NCI-H510A (cell line): Measurements from ENCODE around the gene ELMO1.

Experiments used
- DNase-seq: peaks from one replicate; lab custom pipeline; 2025; lab: John Stamatoyannopoulos, UW

ELMO1 gene

GRCh38 chr7:36875794-36876193 is 572.9 kb downstream of the ELMO1 start:
- no peak for DNase-seq

- DNase-seq: no peak
Measured at GRCh38 chr7:36874041-36874440, 574.6 kb downstream of the ELMO1 start.

GRCh38 chr7:36871863-36872262 is 576.8 kb downstream of the ELMO1 start:
- no peak for DNase-seq

GRCh38 chr7:36871355-36871738 is 577.3 kb downstream of the ELMO1 start:
- no peak for DNase-seq

- DNase-seq: no peak
Measured at GRCh38 chr7:36870625-36871354, 577.9 kb downstream of the ELMO1 start.

- no peak for DNase-seq
Measured at GRCh38 chr7:36868727-36869411, 579.8 kb downstream of the ELMO1 start.

- no peak for DNase-seq
Measured at GRCh38 chr7:36865019-36865418, 583.6 kb downstream of the ELMO1 start.

- no peak for DNase-seq
Measured at GRCh38 chr7:36863901-36864701, 584.6 kb downstream of the ELMO1 start.

- no peak for DNase-seq
Measured at GRCh38 chr7:36862771-36863261, 585.8 kb downstream of the ELMO1 start.

GRCh38 chr7:36861656-36862055 is 587.0 kb downstream of the ELMO1 start:
- no peak for DNase-seq

- DNase-seq: no peak
Measured at GRCh38 chr7:36860681-36861080, 588.0 kb downstream of the ELMO1 start.

- DNase-seq: no peak
Measured at GRCh38 chr7:36855330-36855729, 593.3 kb downstream of the ELMO1 start.

GRCh38 chr7:36854652-36855051 is 594.0 kb downstream of the ELMO1 start:
- no peak for DNase-seq

- no peak for DNase-seq
Measured at GRCh38 chr7:36852931-36853330, 595.7 kb downstream of the ELMO1 start.

- DNase-seq: no peak
Measured at GRCh38 chr7:36852017-36852416, 596.6 kb downstream of the ELMO1 start.

- no peak for DNase-seq
Measured at GRCh38 chr7:36851382-36851781, 597.3 kb downstream of the ELMO1 start.

GRCh38 chr7:36847946-36848345 is 600.7 kb downstream of the ELMO1 start:
- DNase-seq: no peak

- DNase-seq: no peak
Measured at GRCh38 chr7:36844374-36844773, 604.3 kb downstream of the ELMO1 start.

GRCh38 chr7:36840904-36841303 is 607.8 kb downstream of the ELMO1 start:
- DNase-seq: no peak

GRCh38 chr7:36838616-36839225 is 609.9 kb downstream of the ELMO1 start:
- no peak for DNase-seq

GRCh38 chr7:36831049-36831448 is 617.6 kb downstream of the ELMO1 start:
- no peak for DNase-seq
